Measurements from ENCODE around the gene SSR4. TPM values are rescaled to one million over a fixed set of nuclear protein-coding genes. Genes with fewer than 3 reads are reported as not detected.

The SSR4 gene
- total and polyA plus RNA-seq, 2 experiments from 2014 or later = 124 to 374 TPM

DNA sequence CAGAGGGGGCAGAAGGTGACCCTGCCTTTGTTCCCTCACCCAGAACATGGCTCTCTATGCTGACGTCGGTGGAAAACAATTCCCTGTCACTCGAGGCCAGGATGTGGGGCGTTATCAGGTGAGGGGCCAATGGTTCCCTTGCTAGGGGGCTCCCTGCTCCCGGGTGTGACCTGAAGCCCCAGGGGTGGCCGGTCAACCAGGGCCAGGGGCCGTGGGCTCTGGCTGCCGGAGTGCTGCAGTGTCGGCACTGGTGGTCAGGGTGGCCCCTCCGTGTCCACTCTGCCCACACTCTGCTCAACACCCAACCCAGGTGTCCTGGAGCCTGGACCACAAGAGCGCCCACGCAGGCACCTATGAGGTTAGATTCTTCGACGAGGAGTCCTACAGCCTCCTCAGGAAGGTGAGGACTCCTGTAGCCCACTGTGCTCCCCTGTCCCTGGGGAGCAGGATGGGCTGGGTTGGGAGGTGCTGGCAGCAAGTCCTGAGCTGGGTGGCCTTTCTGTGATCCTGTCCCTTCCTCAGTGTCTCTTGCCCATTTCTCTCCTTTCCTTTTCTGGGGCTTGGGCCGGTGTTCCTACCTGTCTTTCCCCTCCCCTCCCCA, 3.0 kb downstream of the SSR4 start:
- no peaks in the 10 kb centered on the region for H3K27me3 ChIP-seq
- no peaks in the 10 kb centered on the region for H3K9me3 ChIP-seq (ENCODE audit: low read depth)
- no peak overlapping the region for H3K4me3 ChIP-seq
- no peaks in the 10 kb centered on the region for H3K4me1 ChIP-seq (ENCODE audit: low read depth)
- TF ChIP-seq, protein P1, sequence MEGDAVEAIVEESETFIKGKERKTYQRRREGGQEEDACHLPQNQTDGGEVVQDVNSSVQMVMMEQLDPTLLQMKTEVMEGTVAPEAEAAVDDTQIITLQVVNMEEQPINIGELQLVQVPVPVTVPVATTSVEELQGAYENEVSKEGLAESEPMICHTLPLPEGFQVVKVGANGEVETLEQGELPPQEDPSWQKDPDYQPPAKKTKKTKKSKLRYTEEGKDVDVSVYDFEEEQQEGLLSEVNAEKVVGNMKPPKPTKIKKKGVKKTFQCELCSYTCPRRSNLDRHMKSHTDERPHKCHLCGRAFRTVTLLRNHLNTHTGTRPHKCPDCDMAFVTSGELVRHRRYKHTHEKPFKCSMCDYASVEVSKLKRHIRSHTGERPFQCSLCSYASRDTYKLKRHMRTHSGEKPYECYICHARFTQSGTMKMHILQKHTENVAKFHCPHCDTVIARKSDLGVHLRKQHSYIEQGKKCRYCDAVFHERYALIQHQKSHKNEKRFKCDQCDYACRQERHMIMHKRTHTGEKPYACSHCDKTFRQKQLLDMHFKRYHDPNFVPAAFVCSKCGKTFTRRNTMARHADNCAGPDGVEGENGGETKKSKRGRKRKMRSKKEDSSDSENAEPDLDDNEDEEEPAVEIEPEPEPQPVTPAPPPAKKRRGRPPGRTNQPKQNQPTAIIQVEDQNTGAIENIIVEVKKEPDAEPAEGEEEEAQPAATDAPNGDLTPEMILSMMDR (IDR thresholded peaks at IDR 0.05; ENCODE audit: low read depth, low read length) = no peak
- H3K36me3 ChIP-seq = no peaks in the 10 kb centered on the region
- no peak for DNase-seq (ENCODE audit: low read depth in 1 of 2, low spot score in 1 of 2)
- no peak overlapping the region for H3K27ac ChIP-seq

DNA sequence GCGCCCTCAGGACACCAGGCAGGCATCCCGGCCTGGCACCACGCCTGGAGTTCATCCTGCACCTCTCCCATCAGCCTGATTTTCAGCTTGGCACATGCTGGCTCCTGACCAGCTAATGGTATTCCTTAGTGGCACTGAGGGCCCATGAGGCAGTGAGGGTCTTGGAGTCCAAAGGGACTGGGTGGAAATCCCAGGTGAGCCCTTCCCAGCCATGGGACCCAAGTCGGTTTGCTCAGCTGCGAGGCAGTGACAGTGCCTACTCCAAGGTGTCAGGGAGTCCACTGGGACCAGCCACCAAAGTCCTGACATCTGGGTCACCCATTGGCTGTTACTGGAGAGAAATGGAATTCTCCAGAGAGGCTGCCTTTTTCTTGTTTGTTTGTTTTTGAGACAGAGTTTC, 4.9 kb downstream of the SSR4 start:
- H3K36me3 ChIP-seq = no peaks in the 10 kb centered on the region
- TF ChIP-seq, protein P1 (IDR thresholded peaks at IDR 0.05; ENCODE audit: low read depth, low read length) = no peak
- no peak overlapping the region for H3K4me3 ChIP-seq
- no peaks in the 10 kb centered on the region for H3K9me3 ChIP-seq (ENCODE audit: low read depth)
- DNase-seq (ENCODE audit: low read depth in 1 of 2, low spot score in 1 of 2) = no peak
- no peak overlapping the region for H3K27ac ChIP-seq
- H3K27me3 ChIP-seq = no peaks in the 10 kb centered on the region
- H3K4me1 ChIP-seq (ENCODE audit: low read depth) = no peaks in the 10 kb centered on the region

DNA sequence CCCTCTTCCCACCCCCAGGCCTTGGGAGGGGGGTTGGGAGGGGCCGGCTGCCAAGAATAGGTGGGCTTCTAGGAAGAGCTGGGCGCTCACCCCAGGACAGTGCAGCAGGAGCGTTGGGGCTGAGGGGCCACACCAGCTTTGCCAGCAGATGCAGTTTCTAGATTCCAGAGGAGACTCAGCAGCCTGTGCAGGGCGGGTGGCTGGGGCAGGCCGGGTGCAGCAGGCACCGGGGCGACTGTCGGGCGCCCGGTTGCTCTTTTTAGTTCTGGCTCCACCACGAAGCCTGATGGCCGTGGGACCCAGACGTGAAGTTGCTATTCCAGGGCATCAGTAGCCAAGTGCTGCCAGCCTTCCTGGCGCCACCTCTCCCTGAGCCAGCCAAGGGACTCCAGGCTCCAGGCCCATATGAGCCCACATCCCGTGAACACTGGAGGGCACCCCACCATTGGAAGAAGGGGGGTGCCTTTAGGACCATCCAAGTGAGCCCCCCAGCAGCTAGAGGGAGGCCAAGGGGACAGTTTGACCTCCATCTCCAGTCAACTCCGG, 5.8 kb downstream of the SSR4 start:
- H3K27me3 ChIP-seq = no peaks in the 10 kb centered on the region
- no peak overlapping the region for H3K4me3 ChIP-seq
- no peaks in the 10 kb centered on the region for H3K4me1 ChIP-seq (ENCODE audit: low read depth)
- no peak for DNase-seq (ENCODE audit: low read depth in 1 of 2, low spot score in 1 of 2)
- no peak overlapping the region for H3K27ac ChIP-seq
- H3K9me3 ChIP-seq (ENCODE audit: low read depth) = no peaks in the 10 kb centered on the region
- H3K36me3 ChIP-seq = no peaks in the 10 kb centered on the region
- TF ChIP-seq, protein P1 (IDR thresholded peaks at IDR 0.05; ENCODE audit: low read depth, low read length) = no peak

DNA sequence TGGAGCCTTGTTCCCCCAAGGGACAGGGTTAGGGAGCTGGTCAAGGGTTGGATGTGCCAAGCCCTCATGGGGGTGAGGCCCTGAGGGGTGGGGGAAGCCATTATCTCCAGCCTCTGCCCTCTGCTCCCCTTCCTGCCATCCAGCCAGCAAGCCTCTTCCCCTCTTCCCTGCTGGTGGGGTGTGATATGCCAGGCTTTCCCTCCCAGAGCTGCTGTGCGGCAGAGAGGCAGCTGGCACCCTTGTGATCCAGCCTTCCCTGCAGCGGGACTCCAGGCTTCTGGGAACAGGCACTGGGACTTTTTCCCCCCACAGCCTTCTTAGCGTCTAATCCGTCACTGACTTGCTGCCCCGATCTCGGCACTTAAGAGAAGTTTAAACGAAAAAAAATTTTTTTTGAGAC, 6.3 kb downstream of the SSR4 start:
- Histone ChIP-seq H3K4me1 (ENCODE audit: low read depth) (no peaks in the 10 kb centered on the region), H3K27ac (no peak overlapping the region), H3K27me3 (no peaks in the 10 kb centered on the region), H3K4me3 (no peak overlapping the region), H3K9me3 (ENCODE audit: low read depth) (no peaks in the 10 kb centered on the region), H3K36me3 (no peaks in the 10 kb centered on the region)
- TF ChIP-seq, protein P1 (IDR thresholded peaks at IDR 0.05; ENCODE audit: low read depth, low read length) = no peak
- DNase-seq (ENCODE audit: low read depth in 1 of 2, low spot score in 1 of 2) = no peak

DNA sequence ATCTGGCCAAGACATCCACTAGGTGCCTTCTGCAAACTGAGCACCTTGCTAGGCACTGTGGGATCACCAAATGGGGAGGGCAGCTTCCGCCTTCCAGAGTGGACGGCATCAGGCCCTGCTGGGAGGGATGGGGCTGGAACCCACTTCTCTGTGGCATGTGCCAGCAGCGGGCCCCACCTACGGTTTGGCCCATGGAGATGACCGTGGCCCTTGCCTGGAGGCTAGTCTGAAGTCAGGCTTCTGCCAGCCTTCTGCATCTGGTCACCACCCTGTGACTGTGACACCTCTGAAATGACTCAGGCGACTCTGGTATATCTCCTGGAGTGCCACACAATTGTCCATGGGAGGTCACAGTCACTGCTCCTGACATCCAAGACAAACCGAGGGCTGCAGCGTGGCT, 7.2 kb downstream of the SSR4 start:
- Histone ChIP-seq H3K36me3 (no peaks in the 10 kb centered on the region), H3K4me1 (ENCODE audit: low read depth) (no peaks in the 10 kb centered on the region), H3K27ac (no peak overlapping the region), H3K4me3 (no peak overlapping the region), H3K9me3 (ENCODE audit: low read depth) (no peaks in the 10 kb centered on the region), H3K27me3 (no peaks in the 10 kb centered on the region)
- TF ChIP-seq, protein P1 (IDR thresholded peaks at IDR 0.05; ENCODE audit: low read depth, low read length) = no peak
- DNase-seq (ENCODE audit: low read depth in 1 of 2, low spot score in 1 of 2) = no peak

Data from cardiac muscle cell (in vitro differentiated cells and primary cell).